Upper lobe of left lung (tissue), 4 donors: ENCODE results near the gene UTP14A.

ENCODE experiments used
- EP300 ChIP-seq, 4 donors: sonication (generic); formaldehyde crosslinking; IDR thresholded peaks; one replicate each; pipeline ENCODE4 v1.5.1; 2017; ENCODE audit warnings: antibody characterized with exemption in 4 of 4, control low read depth in 2 of 4
- POLR2A ChIP-seq, 4 donors: fragments of 450-650 bp; IDR thresholded peaks; one replicate each; pipeline ENCODE4 v1.5.1; 2016 to 2017; ENCODE audit warnings: antibody characterized with exemption in 4 of 4, mild to moderate bottlenecking in 2 of 4
- POLR2AphosphoS5 ChIP-seq, 2 donors: sonication (generic); formaldehyde crosslinking; IDR thresholded peaks; one replicate each; pipeline ENCODE4 v1.5.1; 2017; ENCODE audit warnings: antibody characterized with exemption in 2 of 2
- TF ChIP-seq, protein P1 (sequence below), 6 experiments: fragments of 450-650 bp in 4 of 6; fragments of 200-600 bp in 2 of 6; sonication (generic) in 2 of 6; IDR thresholded peaks; one replicate each; pipeline ENCODE4 v1.5.1; 2016 to 2019; ENCODE audit warnings: antibody characterized with exemption in 6 of 6

DNA sequence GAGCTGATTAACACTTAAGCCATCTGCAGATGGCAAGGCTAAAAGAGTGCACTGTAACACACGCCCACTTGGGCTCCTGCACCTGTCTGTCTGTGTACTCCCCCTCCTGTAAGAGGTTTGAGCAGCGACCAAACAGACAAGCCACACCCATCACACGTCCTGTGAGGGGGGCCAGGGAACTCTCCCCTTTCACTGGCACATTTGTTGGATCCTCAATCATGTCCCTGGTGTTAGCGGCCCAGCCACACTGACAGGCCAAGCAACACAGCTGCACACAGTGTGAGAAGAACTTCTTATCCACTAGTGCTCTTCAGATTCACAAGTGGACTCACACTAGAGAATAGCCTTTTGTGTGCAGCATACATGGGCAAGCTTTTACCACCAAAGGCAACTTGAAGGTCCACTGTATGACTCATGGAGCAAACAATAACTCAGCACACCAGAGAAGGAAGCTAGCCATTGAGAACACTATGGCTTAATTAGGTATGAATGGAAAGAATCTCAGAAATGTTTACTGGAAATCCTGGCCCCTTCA lies 29.1 kb upstream of the UTP14A start:
- TF ChIP-seq, protein P1, sequence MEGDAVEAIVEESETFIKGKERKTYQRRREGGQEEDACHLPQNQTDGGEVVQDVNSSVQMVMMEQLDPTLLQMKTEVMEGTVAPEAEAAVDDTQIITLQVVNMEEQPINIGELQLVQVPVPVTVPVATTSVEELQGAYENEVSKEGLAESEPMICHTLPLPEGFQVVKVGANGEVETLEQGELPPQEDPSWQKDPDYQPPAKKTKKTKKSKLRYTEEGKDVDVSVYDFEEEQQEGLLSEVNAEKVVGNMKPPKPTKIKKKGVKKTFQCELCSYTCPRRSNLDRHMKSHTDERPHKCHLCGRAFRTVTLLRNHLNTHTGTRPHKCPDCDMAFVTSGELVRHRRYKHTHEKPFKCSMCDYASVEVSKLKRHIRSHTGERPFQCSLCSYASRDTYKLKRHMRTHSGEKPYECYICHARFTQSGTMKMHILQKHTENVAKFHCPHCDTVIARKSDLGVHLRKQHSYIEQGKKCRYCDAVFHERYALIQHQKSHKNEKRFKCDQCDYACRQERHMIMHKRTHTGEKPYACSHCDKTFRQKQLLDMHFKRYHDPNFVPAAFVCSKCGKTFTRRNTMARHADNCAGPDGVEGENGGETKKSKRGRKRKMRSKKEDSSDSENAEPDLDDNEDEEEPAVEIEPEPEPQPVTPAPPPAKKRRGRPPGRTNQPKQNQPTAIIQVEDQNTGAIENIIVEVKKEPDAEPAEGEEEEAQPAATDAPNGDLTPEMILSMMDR (IDR thresholded peaks at IDR 0.05) = no peak
- TF ChIP-seq POLR2A (IDR thresholded peaks at IDR 0.05) = no peak
- TF ChIP-seq EP300 (IDR thresholded peaks at IDR 0.05) = peak in 1 of 4 donors; percentile 37
- TF ChIP-seq POLR2AphosphoS5 (IDR thresholded peaks at IDR 0.05) = no peak
